ENCODE results near the gene CPLANE2.
"Not testable (repeated sequence)": the region's sequence is repeated elsewhere in the genome, so short reads cannot be mapped to it uniquely, and the experiment has no call there.

The CPLANE2 gene

DNA sequence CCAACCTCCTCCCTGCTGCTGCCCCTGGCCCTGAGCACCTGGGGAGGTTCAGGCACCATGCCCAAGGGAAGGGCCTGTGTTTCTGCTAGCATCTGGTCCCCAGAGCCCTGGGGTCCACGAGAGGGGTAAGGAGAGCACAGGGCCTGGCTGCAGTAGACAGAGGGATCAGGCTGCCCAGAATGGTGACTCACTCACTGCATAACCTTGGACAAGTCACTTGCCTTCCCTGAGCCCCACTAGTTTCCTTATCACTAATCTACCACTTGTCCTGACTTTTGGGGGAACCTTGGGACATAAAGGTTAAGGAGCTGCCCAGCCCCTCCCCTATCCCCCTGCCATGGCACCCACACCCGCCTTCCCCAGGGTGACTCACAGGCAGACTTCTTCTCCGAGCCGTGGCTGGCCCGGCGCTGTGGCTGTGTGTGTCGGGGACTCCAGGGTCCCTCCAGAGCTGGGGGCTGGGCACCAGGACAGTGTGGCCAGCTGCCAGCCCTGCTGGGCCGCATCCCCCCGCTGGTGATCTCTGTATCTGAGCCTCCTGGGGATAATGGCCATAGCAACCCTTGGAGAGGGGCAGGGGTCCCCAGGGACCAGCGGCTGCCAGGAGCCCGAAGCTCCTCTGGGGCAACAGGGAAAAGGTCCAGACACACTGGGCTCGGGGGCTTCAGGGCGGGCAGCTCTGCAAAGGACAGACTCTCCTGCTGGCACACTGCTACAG, 28.6 kb downstream of the CPLANE2 start:
- no peak for DNase-seq

DNA sequence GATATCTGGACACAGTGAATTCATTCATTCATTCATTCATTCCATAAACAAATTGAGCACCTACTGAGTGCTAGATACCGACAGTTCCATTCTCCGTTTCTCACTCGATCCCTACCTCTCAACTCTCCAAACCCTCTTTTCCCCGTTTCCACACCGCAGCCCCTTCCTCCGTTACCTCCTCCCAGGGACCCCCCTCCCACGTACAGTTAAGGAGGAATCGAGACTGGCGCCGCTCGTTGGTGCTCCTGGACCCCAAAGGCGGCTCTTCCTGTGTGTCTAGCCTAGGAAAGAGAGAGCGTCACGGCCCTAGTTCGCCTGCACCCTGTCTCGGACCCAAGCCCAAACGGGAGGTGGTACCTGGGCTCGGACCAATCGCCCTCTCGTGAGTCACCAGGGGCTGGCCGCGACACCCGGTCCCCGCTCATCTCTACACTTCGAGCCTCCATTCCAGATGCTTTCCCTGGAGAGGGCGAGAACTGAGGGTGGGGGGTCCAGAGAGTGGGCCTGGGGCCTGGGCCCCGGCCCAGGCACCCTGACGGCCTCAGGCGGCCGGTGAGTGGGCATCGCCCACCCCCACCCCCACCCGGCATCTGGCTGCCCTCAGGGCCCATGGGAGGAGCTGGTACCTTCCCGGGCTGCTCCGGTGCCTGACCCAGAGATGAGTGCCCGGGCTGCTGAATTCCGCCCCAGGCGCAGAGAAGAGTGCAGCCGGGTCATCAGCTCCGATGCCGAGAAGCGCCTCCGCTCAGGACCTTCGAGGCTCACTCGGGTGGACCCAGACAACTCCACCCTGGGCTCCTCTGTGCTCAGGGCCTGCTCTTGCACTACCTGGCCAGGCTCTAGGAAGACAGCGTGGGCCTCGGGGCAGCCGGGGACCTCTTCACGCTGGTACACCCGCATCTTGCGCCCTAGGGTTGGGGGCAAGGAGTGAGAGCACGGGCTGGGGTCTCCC, 29.4 kb downstream of the CPLANE2 start:
- no peak for DNase-seq

DNA sequence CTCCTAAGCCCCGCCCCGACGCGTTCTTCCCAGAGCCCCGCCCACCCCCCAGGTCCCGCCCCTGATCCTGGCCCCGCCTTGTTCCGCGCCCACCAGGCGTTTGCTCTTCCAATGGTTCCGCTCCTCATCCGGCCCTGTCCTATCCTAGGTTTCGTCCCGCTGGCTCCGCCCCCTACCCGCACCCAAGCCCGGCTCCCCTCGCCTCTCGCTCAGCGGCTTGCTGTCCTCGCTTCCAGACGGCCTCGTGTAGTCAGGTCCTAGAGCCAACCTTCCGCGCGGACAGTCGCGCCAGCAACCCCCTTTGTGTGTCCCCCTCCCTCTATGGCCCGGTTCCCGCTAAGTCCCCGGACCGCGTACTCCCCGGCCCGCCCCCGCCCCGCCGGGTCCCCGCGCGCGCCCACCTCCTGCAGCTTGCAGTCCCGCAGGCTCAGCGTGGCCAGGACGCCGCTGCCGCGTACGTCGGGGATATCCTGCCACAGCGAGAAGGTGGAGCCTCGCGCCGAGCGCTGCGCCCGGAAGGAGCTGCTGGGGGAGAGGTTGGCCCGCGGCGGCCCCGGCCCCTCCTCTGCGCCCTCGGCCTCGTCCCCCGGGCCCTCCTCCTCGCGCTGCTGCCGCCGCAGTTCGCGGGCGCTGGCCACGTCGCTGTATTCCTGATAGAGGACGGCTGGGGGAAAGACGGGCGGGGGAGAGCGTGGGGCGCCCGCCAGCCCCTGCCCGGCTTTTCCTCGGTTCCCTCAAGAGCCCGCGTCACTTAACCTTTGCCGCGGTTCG, 30.3 kb downstream of the CPLANE2 start:
- DNase-seq: peak; percentile 84

DNA sequence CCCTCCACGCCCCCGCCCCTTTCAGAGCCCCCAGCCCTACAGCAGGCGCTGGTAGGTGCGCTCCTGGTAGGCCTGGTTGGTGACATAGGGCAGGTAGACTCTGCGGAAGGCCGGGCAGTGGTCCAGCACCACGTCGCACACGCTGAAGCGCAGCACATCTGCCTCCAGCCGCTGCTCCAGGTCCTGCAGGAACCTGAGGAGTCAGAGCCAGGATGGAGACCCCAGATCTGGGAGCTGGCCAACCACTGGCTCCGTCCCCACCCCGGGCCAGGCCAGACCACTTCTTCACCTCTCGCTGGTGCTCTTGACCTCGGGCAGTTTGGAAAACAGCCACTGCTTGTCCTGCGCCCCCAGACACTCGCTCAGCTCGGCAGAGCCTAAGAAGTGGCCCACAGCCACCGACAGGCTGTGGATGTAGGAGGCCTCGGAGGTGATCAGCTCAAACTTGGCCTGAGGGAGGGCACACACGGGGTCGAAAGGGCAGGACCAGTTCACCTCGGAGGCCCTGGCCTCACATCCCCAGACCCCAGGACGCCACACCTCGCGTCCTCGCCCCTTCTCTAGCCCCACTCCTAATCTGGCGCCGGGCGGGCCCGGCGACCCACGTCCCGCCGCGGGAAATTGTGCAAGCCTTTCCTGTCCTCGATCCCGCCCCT, 31.0 kb downstream of the CPLANE2 start:
- DNase-seq: no peak

DNA sequence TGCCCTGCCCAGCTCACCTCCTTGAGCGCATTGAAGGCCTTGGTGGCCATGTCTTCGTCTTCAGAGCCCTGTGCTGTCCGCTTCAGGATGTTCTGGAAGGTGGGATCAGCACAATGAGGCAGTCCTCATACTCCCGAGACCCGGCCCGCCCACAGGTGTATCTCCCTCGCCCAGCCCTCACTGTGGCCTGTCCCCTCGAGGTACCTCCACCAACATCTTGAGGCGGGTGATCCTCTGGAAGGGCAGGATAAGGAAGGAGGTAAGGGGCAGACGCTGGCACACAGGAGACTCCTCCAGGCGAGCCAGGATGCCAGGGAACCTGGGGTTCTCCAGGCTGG, 31.7 kb downstream of the CPLANE2 start:
- DNase-seq: no peak

DNA sequence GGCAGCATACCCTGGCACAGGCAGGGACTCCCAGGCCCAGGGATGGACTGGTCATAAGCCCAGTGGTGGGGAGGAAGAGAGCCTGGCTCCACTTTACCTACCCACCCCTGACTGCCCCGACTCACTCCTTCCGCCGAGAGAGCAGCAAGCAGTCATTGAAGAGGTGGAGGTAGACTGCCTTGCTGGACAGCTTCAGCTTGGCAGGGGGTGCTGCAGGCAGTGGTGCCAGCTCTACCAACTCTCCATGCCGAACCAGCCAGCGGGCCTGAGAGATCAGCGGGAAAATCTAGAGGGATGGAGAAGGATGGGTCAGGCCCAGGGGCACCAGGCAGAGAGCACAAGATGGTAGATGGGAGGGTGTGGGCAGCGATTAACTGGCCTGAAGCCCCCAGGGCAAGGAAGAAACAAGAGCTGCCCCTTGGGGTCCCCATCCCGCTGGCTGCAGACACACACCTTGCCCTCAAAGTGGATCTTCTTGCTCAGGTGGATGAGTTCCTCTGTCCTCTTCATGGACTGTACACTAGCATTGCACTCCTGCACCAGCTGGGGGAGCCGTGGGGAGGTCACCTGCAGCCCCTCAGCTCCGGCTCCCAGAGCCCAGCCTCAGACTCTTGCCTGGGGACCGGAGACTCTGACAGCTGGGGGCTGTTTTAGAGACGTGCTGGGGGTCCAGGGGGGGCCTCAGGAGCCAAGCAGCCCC, 32.2 kb downstream of the CPLANE2 start:
- DNase-seq: no peak

DNA sequence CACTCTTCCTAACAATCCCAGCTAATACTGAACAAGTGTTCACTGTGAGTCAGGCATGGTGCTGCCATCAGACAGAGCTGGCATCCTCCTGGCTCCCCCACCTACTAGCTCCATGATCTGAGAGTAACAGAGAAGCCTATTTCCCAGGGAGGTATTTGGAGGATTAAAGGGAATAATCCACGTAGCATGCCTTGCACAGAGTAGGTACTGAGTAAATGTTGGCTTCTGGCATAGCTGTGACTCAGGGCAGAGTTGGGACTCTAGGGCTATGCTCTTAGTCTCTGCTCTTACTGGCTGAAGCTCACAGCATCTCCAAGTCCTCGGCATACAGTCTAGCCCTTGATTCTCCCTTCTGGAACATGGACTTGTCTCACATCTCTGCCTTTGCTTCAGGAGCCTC, 32.8 kb downstream of the CPLANE2 start:
- no peak for DNase-seq

DNA sequence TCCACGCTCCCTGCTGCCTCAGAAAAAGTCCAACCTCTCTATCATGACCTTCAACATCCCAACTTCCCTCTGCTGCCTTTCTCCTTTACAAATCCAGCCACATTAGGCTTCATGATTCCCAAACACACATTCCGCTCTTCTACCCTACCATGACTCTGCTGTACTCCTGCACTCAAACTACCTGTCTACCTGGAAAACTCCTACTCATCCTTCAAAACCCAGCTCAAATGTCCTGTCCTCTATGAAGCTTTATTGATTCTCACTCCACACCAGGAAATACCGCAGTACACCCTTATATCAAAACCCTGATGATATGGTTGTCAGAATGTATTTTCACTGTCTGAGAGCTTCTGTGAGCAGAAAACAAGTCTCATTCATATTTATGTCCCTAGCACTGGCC, 33.4 kb downstream of the CPLANE2 start:
- no peak for DNase-seq

DNA sequence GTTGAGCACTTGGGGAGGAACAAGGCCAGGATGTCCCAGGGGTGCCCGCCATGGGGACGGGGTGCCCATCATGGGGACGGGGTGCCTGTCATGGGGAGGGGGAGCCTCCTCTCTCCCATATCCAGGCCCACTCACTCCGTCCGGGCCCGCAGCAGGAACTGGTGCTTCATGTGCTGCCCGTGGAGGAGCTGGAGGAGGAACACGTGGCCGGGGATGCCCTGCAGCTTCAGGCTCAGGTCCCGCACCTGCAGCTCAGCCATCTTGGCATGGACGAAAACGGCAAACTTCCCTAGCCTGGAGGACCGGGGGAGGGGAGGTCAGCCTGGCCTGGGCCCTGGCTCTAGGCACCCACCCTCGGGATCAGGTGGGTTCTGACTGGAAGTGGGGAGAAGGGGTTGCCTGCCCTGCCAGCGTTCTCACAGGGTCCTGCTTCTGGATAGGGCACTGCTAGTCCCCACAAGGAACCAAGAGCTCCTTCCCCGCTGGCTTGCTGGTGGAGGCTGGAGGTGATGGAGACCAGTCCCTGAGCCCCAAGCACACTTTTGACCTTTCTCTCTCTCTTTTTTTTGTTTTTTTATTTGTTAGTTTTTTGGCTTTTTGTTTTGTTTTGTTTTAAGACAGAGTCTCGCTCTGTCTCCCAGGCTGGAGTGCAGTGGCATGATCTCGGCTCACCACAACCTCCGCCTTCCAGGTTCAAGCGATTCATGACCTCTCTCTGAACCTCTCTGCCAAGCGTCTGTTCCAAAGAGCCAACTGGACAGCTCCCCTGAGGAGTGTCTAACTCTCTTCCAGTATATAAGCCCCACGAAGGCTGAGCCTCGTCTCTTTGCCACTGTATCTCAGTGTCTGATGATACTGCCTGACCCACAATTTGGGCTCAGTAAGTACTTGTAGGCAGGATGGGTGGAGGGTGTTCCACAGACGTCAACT, 34.4 kb downstream of the CPLANE2 start:
- DNase-seq: no peak

DNA sequence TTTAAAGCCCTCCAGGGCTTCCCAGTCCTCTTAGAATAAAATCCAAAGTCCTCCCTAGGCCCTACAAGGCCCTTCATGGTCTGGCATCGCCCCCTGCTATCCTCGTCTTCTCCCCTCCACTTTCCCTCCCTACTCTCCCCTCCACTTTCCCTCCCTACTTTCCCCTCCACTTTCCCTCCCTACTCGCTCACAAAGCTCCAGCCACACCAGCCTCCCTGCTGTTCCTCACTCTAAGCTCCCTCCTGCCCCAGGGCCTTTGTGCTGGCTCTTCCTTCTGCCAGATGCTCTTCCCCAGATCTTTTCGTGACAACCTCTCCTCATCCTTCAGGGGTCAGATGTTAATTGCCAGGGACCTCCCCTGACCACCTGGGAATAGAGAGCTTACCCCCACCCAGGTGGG, 37.3 kb downstream of the CPLANE2 start:
- DNase-seq: no peak

DNA sequence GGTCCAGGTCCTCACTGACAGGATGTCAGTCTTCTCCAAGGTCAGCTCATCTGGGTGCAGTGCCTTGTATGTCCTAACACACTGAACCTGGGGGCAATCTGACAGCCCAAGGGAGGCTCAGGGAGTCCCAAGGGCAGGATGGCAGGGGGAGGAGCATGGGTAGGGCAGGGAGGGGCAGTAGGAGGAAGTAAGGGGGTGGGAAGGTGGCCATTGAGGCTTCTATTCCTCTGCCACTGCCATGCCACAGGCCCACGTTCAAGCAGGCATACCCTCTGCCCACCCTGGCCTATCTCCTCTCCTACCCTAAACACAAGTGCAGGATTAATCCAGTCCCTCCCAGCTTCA, 37.9 kb downstream of the CPLANE2 start:
- no peak for DNase-seq

DNA sequence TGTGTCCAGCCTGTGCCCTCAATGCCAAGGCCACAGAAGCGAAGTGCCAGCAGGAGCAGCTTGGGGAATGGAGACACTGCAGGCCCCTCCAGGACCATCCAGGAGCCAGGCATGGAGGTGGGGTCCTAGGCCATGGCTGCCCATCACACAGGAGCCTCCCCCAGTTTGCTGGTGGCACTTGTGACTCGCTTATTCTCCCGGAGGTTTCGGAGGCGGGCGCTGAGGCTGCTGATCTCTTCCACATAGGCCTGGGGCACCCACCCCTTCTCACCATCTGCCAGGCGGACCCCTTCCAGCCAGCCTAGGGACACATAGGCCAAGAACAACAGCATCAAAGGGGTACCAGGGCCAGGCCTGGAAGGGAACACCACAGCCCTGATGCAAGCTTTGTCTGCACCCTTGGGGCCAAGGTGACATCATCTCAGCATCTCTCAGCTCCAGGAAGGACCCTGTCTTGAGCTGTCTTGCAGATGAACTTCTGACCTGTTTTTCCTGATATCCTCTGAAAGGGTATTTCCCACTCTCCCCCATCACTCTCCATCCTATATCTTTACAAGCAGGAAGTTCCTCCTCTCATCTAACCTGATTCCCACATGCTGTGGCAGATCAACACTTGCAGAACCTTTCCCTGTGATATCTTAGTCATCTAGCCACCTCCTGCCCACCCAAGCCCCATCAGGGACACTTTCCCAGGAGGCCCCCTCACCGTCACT, 38.4 kb downstream of the CPLANE2 start:
- DNase-seq: no peak

DNA sequence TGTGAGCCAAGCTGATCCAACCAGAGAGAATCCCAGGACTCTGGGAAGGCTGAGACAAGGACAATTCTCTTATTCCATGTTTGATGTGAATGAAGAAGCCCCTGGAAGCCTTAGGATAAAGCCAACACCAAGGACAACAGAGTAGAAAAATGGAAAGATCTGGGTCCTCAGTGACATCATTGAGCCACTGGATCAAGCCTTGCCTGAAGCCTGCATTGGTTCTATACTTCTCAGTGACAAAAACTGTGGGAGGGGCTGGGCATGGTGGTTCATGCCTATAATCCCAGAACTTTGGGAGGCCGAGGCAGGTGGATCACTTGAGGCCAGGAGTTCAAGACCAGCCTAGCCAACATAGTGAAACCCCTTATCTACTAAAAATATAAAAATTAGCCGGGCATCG, 40.1 kb downstream of the CPLANE2 start:
- DNase-seq: no peak

DNA sequence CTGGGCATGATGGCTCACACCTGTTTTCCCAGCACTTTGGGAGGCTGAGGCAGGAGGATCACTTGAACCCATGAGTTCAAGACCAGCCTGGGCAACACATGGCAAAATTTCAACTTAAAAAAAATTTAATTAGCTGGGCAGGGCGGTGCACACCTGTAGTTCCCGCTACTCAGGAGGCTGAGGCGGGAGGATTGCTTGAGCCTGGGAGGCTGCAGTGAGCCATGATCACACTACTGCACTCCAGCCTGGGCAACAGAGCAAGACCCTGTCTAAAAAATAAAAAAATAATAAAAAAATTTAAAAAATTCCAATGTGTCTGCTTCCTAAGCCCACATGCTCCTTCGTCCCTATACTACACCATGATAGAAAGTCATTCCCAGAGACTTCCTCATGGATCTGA, 40.8 kb downstream of the CPLANE2 start:
- DNase-seq: not testable (repeated sequence)

DNA sequence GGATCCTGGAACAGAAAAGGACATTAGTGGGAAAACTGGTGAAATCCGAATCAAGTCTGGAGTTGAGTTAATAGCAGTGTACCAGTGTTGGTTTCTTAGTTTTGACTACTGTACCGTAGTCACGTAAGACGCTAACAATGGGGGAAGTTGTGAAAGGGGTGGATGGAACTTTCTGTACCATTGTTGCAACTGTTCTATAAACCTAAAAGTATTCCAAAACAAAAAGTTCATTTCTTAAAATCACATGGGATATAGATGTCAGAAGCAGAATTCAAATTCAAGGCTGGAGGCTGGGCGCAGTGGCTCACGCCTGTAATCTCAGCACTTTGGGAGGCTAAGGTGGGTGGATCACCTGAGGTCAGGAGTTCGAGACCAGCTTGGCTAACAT, 41.5 kb downstream of the CPLANE2 start:
- no peak for DNase-seq

DNA sequence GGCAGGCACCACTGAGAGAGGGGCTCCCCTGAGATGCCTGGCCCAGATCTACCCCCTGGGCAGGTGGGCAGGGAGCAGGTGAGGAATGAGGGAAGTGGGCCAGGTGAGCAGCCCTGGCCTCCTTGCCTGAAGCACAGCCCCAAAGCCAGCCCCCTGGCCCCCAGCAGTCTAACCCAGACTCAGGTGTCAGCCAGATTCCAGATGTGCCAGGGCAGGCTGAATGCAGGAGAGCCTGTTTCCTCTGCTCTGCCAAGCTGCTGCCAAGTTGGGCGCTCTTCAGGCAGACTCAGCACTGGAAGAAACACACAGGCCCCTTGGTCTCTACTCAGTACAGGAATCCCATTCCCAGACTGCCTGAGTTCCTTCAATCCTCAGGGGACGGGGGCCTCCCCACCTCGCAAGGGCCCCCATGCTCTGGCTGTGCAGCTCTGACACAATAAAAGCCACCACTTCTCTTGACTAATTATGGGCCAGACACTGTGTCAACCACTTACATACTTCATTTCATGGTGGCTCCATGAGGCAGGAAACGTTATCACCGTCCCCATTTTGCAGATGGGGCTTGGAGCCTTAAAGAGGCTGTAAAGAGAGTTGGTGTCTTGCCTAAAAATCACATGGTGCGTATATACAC, 45.0 kb downstream of the CPLANE2 start:
- DNase-seq: no peak

DNA sequence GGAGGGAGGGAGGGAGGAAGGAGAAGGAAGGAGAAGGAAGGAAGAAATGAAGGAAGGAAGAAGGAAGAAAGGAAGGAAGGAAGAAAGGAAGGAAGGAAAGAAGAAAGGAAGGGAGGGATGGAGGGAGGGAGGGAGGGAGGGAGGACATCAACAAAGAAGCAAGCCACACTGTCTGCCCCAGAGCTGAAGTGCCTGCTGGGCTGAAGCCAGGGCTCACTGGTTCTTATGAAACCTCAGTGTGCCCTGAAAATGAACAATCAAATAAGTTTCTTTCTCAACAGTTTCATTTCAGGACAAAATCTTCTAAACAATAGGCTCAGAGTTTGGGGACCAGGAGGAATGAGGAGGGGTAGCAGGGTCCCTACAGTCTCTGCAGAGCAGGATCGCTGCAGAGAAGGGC, 45.7 kb downstream of the CPLANE2 start:
- no peak for DNase-seq

DNA sequence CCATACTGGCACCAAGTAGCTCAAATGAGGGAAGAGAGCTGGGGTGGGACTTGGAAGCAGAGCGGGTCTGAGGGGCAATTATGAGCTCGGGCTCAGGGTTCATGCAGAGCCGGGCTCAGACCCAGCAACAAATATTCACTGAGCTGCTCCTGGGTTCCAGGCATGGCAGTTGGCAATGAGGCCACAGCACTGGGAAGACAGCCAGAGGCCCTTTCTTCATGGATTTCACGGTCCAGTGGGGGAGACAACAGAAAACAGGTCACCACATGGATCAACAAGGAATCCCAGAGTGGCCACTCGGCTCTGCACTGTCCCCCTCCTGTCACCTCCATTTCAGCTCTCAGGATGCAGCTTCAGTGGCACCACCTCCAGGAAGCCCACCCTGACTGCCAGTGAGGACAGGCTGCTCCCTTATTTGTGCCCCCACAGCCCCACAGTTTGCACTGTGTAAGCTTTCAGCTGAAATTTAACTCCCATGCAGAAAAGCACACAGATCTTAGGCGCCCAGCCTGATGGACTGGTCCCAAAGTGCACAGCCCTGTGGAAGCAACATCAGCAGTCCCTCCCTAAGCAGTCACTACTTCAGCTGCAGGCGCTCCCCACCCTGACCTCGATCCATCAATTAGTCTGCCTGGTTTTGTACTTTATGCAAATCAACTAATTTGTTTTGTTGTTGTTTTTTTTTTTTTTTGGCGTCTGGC, 46.9 kb downstream of the CPLANE2 start:
- DNase-seq: no peak

DNA sequence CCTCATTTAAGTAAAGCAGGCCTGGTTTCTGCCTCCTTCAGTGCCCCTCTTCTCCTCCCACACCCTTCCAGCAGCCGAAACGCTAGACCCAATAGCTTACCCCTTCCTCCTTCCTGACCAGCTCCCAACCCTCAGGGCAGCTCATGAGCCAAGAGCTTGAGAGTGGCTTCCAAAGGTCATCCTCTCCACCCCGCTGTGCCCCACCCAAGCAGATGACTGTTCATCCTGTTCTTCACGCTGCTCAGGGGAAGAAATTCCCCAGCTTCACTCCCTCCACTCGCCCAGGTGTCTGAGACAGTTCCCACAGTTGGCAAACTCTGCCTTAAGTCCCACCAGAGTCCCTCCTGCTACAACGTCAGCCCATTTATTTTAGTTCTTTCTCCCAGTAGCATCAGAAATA, 48.0 kb downstream of the CPLANE2 start:
- no peak for DNase-seq
